NCI-H345 treated with DMSO at 0.1 percent for 48 hours (cell line): Measurements from ENCODE around the gene TLE5.

ENCODE experiments used
- DNase-seq: peaks from one replicate; lab custom pipeline; 2025; ENCODE audit not compliant: unreplicated experiment; lab: John Stamatoyannopoulos, UW

The TLE5 gene

GRCh38 chr19:3003046-3003445, 59.2 kb downstream of the TLE5 start:
- no peak for DNase-seq
